Bronchial epithelial cell (primary cell): ENCODE results near the gene FHL3. TPM values are rescaled to one million over a fixed set of nuclear protein-coding genes. Genes with fewer than 3 reads are reported as not detected.

ENCODE experiments used
- DNase-seq: peaks from one replicate; pipeline ENCODE4 v3.0.0-alpha.2; 2010; ENCODE audit warnings: low read depth
- FAIRE-seq: peaks from 2 replicates; lab custom pipeline; 2011; peaks lifted over from hg19 to GRCh38; lab: Jason Lieb, UNC
- H3K27me3 ChIP-seq: 2 replicates; pipeline ENCODE4 v1.5.1; 2011; ENCODE audit warnings: low read length; ENCODE audit not compliant: control insufficient read depth, insufficient read depth
- H3K36me3 ChIP-seq: 2 replicates; pipeline ENCODE4 v1.5.1; 2011; ENCODE audit warnings: low read length; ENCODE audit not compliant: control insufficient read depth, insufficient read depth
- H3K4me3 ChIP-seq: 2 replicates; pipeline ENCODE4 v1.5.1; 2011; ENCODE audit warnings: mild to moderate bottlenecking, low read depth, low read length, control low read depth
- CTCF ChIP-seq: IDR thresholded peaks from 2 replicates; pipeline ENCODE4 v1.5.1; 2011; ENCODE audit warnings: mild to moderate bottlenecking, moderate library complexity, low read length, control low read depth, inconsistent platforms; ENCODE audit not compliant: insufficient read depth, severe bottlenecking
- total RNA-seq: library from RNA; depleted of rRNA; stranded (reverse); fragments of >200 nt; gene quantifications from 2 replicates; pipeline ENCODE4 v1.2.1, GENCODE V29; 2014

The FHL3 gene
- total RNA-seq = 2.6 and 6.7 TPM in 2 replicates

- no peak for TF ChIP-seq CTCF
- Histone ChIP-seq H3K36me3 (no peaks in the 10 kb centered on the region), H3K4me3 (peak within 1 kb of the TSS; percentile 42), H3K27me3 (no peaks in the 10 kb centered on the region)
- no peak for FAIRE-seq
- no peak for DNase-seq
Measured at GRCh38 chr1:38005195-38006007, at the start of gene FHL3. TSS of gene FHL3 (minus strand) at chr1:38005514. CDS start at chr1:37999412, 6,102 bp downstream.

DNA sequence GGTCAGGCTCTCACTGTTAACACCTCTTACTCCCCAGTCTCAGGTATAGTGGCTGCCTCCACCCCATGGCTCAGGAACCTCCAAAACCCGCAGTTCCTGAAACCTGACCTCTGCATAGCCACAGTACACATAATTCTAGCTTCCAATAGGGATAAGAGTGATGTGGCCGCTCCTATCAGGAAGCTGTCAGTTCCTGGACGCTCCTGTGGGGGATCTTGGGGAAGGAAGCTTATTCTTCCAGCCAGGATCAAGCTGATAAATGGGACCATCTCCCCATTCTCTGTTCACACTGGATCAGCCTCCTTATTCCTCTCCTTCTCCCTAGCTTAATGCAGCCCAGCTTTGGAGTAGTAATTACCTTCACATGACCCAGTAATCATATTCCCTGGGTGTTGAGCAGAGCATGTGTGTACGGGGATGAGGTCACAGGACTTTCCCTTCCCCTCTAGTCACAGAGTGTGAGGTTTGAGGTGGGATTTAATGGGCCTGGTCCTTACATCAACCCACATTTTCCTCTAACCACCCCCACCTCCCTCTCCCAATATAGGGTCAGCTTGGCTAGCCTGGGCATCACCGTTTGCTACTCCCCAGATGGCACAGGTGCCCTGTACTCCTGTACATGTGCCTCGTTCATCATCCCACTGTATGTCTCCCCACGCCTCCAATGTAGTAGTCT is 48.2 kb upstream of the FHL3 start:
- H3K36me3 ChIP-seq = no peaks in the 10 kb centered on the region
- FAIRE-seq = no peak
- DNase-seq = no peak
- no peak overlapping the region for H3K4me3 ChIP-seq
- H3K27me3 ChIP-seq = no peaks in the 10 kb centered on the region
- no peak for TF ChIP-seq CTCF

DNA sequence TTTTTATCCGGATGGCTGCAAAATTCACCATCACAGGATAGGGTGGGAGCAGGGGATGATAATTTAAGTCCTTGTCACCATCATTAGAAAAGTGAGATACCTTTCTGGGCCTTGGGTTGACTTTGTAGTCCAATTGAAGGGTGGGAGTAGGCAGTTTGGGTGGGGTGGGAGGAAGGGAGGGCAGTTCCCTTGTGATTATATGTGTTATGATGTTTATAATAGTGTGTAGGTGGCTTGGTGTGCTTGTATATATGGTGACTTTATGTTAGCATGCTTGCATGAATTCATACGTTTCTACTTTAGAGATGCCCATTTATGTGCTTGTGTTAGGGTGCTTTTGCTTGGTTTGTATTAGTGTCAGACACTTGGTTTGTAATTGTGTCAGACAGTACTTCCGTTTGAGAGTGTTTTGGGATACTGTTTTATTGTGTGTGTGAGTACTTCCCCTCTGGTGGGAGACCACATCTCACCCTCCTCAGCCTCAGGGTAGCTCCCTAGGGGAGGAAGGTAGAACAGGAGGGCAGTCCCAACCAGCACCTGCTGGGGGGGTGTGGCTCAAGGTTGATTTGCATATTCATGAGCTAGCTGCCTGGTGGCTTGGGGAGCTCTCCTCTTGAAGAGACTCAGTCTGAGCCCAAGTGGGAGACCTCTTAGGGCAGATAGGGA is 47.6 kb upstream of the FHL3 start:
- Histone ChIP-seq H3K36me3 (no peaks in the 10 kb centered on the region), H3K27me3 (no peaks in the 10 kb centered on the region), H3K4me3 (no peak overlapping the region)
- no peak for DNase-seq
- FAIRE-seq = no peak
- TF ChIP-seq CTCF = no peak

DNA sequence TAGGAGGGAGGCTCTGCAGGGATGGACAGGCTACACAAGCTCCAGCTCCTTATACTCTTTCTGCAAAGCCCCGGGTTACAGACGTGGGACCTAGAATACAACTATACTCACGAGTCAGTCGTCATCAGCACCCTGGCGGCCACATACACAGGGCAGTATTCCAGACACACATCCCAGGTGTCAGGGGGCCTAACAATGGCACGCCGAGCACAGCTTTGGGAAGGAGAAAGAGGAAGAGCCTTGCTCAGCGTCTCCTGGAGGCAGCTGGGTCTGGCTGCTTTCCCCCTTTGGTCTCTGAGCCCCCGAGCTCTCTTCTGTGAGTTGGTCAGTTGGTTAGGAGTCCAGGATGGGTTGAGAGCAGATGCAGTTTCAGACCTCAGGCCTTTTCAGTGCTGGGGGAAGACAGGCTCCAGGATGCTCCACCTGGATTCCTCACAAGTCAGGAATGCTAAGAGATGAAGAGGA is 45.8 kb upstream of the FHL3 start:
- FAIRE-seq (no peak), DNase-seq (no peak)
- H3K36me3 ChIP-seq = no peaks in the 10 kb centered on the region
- no peak for TF ChIP-seq CTCF
- H3K27me3 ChIP-seq = no peaks in the 10 kb centered on the region
- no peak overlapping the region for H3K4me3 ChIP-seq

DNA sequence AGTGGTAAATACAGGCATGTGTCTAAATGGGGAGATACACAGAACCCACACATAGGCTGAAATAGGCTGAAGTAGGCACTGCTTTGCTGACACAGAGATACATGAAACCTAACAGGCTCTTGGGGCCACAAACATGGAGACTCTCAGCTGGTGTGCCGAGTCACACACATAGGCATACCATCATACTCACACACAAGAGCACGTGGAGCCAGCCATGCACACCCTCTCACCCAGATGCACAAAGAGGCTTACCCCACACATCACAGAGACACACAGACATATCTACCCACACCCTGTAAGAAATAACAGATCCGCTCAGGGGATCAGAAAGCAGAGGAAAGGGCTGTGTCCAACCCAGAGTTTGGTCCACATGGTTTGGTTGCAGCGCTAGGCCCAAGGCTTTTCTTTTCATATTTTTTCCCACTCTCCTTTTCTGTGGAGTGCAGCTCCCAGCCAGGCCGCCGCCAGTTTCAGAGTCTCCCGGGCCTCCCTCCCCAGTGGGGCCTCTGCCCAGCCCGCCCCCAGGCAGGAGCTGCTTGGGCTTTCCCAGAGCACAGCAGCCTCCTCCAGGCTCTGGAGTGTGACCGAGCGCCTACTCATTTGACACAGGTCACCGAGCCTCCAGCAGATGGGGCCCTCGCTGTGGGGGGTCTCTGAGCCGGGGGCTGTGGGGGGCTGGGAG is 45.2 kb upstream of the FHL3 start:
- FAIRE-seq (no peak), DNase-seq (no peak)
- Histone ChIP-seq H3K4me3 (no peak overlapping the region), H3K36me3 (no peaks in the 10 kb centered on the region), H3K27me3 (peaks cover 2% of the 10 kb centered on the region)
- no peak for TF ChIP-seq CTCF
